Thyroid gland (tissue), 4 donors: ENCODE results near the gene ANK3. TPM values are rescaled to one million over a fixed set of nuclear protein-coding genes. Genes with fewer than 3 reads are reported as not detected.
"Not testable (repeated sequence)": the region's sequence is repeated elsewhere in the genome, so short reads cannot be mapped to it uniquely, and the experiment has no call there.

Experiments
- DNase-seq, 2 donors: peaks; one replicate each; pipeline ENCODE4 v3.0.0-alpha.2; 2019
- H3K27ac ChIP-seq, 3 donors: fragments of 200-600 bp; sonication (generic); 1 replicate in 2 of 3; 2 replicates in 1 of 3; pipeline ENCODE4 v1.5.1; 2016 to 2019; ENCODE audit warnings: mild to moderate bottlenecking in 1 of 3, moderate library complexity in 1 of 3
- H3K27me3 ChIP-seq: fragments of 200-600 bp; sonication (generic); one replicate; pipeline ENCODE4 v1.5.1; 2019
- H3K36me3 ChIP-seq, 2 donors: fragments of 200-600 bp; sonication (generic); one replicate each; pipeline ENCODE4 v1.5.1; 2016 to 2019
- H3K4me1 ChIP-seq, 2 donors: fragments of 200-600 bp; sonication (generic); one replicate each; pipeline ENCODE4 v1.5.1; 2017 to 2019
- H3K4me3 ChIP-seq, 3 donors: fragments of 200-600 bp; sonication (generic); replicated peaks in 1 of 3; 1 replicate in 2 of 3; 2 replicates in 1 of 3; pipeline ENCODE4 v1.5.1; 2016; ENCODE audit warnings: mild to moderate bottlenecking in 1 of 3
- H3K9me3 ChIP-seq: fragments of 200-600 bp; sonication (generic); one replicate; pipeline ENCODE4 v1.5.1; 2017
- POLR2A ChIP-seq, 2 donors: fragments of 450-650 bp; IDR thresholded peaks; one replicate each; pipeline ENCODE4 v1.6.1; 2017; ENCODE audit warnings: antibody characterized with exemption in 2 of 2, mild to moderate bottlenecking in 2 of 2, moderate library complexity in 1 of 2
- WGBS, 2 donors: methylation state at CpG; one replicate each; pipeline ENCODE4 v1.1.5; 2017; 5-methylcytosine and 5-hydroxymethylcytosine counted together
- intact Hi-C: fragments of 100-400 bp; cut with DNase I; formaldehyde crosslinking; loops from one replicate; pipeline ENCODE4 v1.15.1; 2023
- total RNA-seq, 4 donors: library from RNA; depleted of rRNA; stranded (reverse); fragments of >200 nt; gene quantifications; one replicate each; pipeline ENCODE4 v1.2.3, GENCODE V29; 2016
- TF ChIP-seq, protein P1 (sequence below), 6 experiments: fragments of 200-600 bp in 3 of 6; fragments of 450-650 bp in 3 of 6; sonication (generic) in 3 of 6; IDR thresholded peaks; one replicate each; pipeline ENCODE4 v1.5.1; 2016 to 2019; ENCODE audit warnings: antibody characterized with exemption in 6 of 6, mild to moderate bottlenecking in 2 of 6, inconsistent platforms in 1 of 6, moderate library complexity in 1 of 6

Gene ANK3
- total RNA-seq, 4 donors from 2014 or later, result 56.6 to 118 (median 115) TPM

DNA sequence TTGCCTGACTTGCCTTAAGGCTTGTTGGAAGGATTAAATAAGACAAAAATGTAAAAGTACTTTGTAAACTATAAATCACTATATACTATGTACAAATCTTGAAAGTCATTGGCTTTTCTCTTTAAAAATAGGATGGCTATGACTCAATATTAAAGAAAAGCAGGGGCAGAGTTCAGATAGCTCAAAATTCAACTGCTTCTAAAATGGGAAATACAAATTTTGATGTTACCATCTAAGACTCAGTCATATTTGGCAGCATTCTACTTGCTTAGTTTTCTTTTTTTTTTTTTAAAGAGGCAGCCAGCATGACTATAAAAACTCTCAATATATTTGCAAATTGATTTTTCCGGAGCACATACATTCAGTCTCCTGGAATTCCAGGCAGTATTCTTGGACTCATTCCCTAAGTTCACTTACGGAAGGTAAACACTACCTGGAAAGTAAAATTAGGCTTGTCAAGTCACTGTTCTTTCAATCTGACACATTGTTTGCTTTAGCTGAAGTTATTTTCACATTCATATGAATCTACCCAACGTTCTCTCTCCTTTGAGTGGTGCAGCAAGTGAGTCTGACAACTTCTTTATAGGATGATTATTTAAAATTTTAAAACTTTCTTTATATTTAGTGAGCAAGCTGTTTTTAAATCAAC lies 349.5 kb downstream of the ANK3 start:
- intact Hi-C loops, result no loop called here
- H3K36me3 ChIP-seq, result no peaks in the 10 kb centered on the region
- no peak overlapping the region for H3K4me3 ChIP-seq
- no peaks in the 10 kb centered on the region for H3K9me3 ChIP-seq
- no peak overlapping the region for H3K27ac ChIP-seq
- TF ChIP-seq, protein P1, sequence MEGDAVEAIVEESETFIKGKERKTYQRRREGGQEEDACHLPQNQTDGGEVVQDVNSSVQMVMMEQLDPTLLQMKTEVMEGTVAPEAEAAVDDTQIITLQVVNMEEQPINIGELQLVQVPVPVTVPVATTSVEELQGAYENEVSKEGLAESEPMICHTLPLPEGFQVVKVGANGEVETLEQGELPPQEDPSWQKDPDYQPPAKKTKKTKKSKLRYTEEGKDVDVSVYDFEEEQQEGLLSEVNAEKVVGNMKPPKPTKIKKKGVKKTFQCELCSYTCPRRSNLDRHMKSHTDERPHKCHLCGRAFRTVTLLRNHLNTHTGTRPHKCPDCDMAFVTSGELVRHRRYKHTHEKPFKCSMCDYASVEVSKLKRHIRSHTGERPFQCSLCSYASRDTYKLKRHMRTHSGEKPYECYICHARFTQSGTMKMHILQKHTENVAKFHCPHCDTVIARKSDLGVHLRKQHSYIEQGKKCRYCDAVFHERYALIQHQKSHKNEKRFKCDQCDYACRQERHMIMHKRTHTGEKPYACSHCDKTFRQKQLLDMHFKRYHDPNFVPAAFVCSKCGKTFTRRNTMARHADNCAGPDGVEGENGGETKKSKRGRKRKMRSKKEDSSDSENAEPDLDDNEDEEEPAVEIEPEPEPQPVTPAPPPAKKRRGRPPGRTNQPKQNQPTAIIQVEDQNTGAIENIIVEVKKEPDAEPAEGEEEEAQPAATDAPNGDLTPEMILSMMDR (IDR thresholded peaks at IDR 0.05), result no peak
- TF ChIP-seq POLR2A (IDR thresholded peaks at IDR 0.05), result no peak
- H3K27me3 ChIP-seq, result no peaks in the 10 kb centered on the region
- 62 to 70% methylated on average over 3 of the region's 3 CpGs for WGBS, 2 donors
- H3K4me1 ChIP-seq, result peaks cover 3 to 7% of the 10 kb centered on the region in 2 donors
- DNase-seq, result no peak

DNA sequence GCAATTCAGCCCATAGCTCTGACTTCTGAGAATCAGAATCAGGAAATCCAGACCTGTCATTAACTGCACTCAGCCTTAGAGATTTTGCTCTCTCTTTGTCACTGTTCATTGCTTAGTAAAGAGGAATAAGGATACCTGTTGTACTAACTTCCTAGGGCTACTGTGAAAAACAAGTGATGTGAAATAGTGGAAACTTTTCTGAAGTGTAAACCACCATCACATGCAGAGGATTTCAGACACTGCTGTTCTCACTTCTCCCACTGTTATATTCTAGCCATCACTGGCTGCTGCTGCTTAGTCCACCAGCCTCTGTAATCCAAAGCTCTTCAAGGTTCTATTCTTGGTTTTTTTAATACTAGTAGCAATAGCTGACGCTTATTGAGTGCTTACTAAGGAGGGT lies 353.7 kb downstream of the ANK3 start:
- no peak overlapping the region for H3K4me3 ChIP-seq
- DNase-seq, result no peak
- no peak overlapping the region for H3K27ac ChIP-seq
- H3K4me1 ChIP-seq, result peaks cover 3 to 11% of the 10 kb centered on the region in 2 donors
- H3K27me3 ChIP-seq, result no peaks in the 10 kb centered on the region
- no peaks in the 10 kb centered on the region for H3K36me3 ChIP-seq
- WGBS, 2 donors, result 72 to 74% methylated on average over 1 of the region's 1 CpG
- intact Hi-C loops, result loop anchor here (10.0 kb wide), 1 partner anchor 411 kb away; no protein-coding TSS in a partner anchor
- TF ChIP-seq, protein P1 (IDR thresholded peaks at IDR 0.05), result no peak
- no peak for TF ChIP-seq POLR2A (IDR thresholded peaks at IDR 0.05)
- no peaks in the 10 kb centered on the region for H3K9me3 ChIP-seq

DNA sequence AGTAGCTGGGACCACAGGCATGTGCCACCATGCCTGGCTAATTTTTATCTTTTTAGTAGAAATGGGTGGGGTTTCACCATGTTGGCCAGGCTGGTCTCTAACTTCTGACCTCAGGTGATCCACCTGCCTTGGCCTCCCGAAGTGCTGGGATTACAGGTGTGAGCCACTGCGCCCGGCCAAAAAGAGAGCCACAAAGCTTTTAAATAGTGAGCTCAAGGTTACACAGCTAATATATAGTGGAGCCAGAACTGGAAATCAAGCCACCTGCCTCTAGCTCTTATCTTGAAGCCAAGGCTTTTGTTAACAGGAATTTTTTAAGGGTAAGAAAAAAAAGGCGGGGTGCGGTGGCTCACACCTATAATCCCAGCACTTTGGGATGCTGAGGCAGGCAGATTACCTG lies 354.3 kb downstream of the ANK3 start:
- not testable (repeated sequence) for H3K9me3 ChIP-seq, H3K4me1 ChIP-seq, DNase-seq, H3K36me3 ChIP-seq, H3K4me3 ChIP-seq, H3K27ac ChIP-seq, H3K27me3 ChIP-seq
- WGBS, 2 donors, result 96% methylated on average over 5 of the region's 5 CpGs
- intact Hi-C loops, result loop anchor here (10.0 kb wide), 1 partner anchor 411 kb away; no protein-coding TSS in a partner anchor

DNA sequence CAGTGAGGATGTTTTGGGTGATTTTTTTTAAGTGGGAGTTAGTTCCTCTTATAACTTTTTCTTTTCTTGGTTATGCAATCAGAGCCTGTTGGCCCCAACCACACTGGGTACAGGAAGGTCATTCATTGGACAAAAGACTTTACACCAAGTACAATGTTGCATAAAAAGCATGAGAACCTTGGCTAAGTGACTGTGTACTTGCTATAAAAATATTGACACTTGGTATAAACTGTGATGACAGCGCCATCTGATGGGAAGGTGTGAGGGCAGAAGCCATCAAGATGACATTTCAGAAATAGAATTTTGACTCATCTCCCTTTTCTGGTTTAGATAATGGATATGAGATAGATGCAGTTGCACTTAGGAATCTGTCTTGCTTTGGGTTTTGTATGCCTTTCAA lies 357.0 kb downstream of the ANK3 start:
- WGBS, 2 donors, result 33 to 45% methylated on average over 1 of the region's 1 CpG
- no peaks in the 10 kb centered on the region for H3K36me3 ChIP-seq
- DNase-seq, result peak; percentile 45 to 52
- TF ChIP-seq POLR2A (IDR thresholded peaks at IDR 0.05), result no peak
- TF ChIP-seq, protein P1 (IDR thresholded peaks at IDR 0.05), result peak in 5 of 6 experiments; percentile 45 to 70 (median 59)
- H3K9me3 ChIP-seq, result no peaks in the 10 kb centered on the region
- H3K27me3 ChIP-seq, result no peaks in the 10 kb centered on the region
- no peak overlapping the region for H3K27ac ChIP-seq
- intact Hi-C loops, result loop anchor here (10.0 kb wide), 1 partner anchor 408 kb away; no protein-coding TSS in a partner anchor
- H3K4me3 ChIP-seq, result no peak overlapping the region
- H3K4me1 ChIP-seq, result peaks cover 0 to 4% of the 10 kb centered on the region in 2 donors

DNA sequence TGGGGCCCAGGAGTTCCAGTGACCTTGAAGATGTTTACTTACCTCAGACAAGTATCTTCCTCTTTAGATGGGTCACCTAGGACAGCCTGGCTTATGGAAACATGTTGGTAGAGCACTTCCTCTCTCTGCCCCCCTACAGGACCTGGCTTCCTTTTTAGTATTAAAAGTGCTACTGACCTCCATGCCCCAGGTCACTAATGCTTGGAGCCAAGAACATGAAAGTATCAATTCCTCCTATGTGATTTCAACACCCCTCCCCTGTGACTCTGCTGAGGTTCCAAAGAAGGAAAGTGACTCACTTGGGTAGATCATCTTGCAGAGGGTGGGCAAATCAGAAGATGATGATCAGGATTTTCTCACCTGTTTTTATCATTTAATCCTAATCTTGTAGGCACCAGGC lies 358.0 kb downstream of the ANK3 start:
- no peak overlapping the region for H3K4me3 ChIP-seq
- no peaks in the 10 kb centered on the region for H3K27me3 ChIP-seq
- peaks cover 0 to 4% of the 10 kb centered on the region in 2 donors for H3K4me1 ChIP-seq
- DNase-seq, result no peak
- no peaks in the 10 kb centered on the region for H3K36me3 ChIP-seq
- no peak overlapping the region for H3K27ac ChIP-seq
- no peak for TF ChIP-seq POLR2A (IDR thresholded peaks at IDR 0.05)
- TF ChIP-seq, protein P1 (IDR thresholded peaks at IDR 0.05), result no peak
- H3K9me3 ChIP-seq, result no peaks in the 10 kb centered on the region
- intact Hi-C loops, result loop anchor here (10.0 kb wide), 1 partner anchor 407 kb away; no protein-coding TSS in a partner anchor
